NCI-H146 treated with DMSO at 0.1 percent for 48 hours (cell line): ENCODE results near the gene LTBP3.

Source experiments
- DNase-seq: peaks from one replicate; lab custom pipeline; 2025; ENCODE audit not compliant: unreplicated experiment; lab: John Stamatoyannopoulos, UW

Gene LTBP3

DNA sequence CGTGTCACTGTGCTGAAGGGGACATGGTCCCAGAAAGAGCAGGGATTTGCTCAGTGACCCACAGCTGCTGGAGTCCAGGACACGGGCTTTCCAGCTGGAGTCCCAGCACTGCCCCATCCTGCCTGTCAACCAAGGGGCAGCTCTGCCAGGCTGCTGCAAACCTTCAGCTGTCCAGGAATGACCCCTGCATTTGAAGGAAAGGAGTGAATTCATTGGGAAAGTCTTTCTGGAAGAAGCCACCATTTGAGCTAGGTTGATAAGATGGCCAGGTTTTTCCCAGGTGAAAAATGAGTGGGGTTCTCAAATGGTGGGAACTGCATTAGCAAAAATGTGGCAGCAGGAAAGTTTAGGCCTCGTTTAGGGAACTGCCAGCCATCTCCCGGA is 28.1 kb upstream of the LTBP3 start:
- DNase-seq, result no peak

DNA sequence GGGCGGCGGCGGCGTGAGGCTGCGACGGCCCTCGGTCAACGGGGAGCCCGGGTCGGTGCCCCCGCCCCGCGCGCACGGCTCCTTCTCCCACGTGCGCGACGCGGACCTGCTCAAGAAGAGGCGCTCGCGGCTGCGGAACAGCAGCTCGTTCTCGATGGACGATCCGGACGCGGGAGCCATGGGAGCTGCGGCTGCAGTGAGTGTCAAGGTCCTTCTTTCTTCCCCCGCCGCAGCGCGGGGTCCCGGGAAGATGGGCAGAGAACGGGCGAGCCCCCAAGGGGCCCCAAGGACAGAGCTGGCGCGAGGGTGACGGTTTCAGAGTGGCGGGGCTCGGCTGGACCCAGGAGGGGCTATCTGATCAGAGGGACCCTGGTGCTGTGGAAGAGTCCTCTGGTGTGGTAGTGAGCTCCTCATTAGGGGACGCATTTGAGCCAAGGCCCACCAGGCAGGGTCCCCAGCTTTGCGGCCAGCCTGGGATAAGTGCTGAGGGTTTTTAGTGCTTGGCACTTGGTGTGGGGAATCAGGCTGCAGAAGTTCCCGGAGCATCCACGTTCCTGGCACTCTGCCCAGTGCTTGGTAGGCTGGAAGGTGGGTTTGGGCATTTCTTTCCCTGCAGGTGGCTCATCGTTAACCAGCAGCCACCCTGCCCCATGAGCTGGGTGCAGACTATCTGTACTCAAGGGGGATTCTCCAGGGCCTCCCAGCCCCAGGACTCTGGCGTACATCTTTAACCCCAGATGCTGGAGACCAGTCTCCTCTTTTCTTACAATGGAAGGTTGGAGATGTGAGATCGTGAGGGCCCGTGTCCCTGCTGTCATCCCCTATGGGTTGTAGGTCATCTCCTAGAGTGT is 27.5 kb upstream of the LTBP3 start:
- DNase-seq, result no peak

DNA sequence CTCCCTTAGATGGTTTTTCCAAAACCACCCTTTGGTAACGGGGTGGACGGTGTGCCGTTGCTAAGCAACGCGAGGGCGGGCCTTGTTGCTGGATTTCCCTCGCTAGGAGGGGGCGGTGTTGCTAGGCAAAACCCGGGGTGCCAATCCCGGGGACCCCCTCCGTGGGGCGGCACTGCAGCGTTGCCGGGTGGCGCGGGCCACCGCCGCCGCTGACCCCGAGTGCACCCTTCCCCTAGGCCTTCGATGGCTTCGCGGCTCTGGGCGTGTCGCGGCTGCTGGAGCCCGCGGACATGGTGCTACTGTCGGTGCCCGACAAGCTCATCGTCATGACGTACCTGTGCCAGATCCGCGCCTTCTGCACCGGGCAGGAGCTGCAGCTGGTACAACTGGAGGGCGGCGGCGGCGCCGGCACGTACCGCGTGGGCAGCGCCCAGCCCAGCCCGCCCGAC is 26.6 kb upstream of the LTBP3 start:
- DNase-seq, result no peak

DNA sequence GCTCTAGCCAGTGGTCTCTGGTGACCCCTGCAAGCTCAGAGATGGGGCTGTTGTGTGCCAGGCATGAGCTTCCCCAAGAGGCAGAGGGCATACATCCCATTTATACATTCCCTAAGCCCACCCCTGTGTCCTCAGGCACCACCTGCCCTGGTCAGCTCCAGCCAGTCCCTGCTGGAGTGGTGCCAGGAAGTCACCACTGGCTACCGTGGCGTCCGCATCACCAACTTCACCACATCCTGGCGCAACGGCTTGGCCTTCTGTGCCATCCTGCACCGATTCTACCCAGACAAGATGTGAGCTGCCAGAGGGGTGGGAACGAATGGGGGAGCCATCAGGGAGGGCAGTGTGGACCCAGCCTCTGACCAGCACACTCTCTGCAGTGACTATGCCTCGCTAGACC is 25.9 kb upstream of the LTBP3 start:
- no peak for DNase-seq

DNA sequence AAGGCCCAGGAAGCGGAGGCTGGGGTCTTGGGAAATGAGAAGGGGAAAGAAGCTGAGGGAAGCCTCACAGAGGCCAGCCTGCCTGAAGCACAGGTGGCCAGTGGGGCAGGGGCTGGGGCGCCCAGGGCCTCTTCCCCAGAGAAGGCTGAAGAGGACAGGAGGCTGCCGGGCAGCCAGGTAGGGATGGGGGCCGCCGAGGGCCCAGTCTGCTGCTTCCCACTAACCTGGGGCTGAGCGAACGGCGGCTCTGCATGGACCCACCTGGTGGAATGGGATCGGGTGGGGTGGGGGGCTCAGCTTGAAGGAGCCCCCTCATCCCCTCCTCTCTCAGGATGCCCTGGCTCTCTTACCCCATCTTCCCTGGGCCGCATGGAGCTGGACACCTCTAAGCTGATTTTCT is 25.4 kb upstream of the LTBP3 start:
- no peak for DNase-seq

DNA sequence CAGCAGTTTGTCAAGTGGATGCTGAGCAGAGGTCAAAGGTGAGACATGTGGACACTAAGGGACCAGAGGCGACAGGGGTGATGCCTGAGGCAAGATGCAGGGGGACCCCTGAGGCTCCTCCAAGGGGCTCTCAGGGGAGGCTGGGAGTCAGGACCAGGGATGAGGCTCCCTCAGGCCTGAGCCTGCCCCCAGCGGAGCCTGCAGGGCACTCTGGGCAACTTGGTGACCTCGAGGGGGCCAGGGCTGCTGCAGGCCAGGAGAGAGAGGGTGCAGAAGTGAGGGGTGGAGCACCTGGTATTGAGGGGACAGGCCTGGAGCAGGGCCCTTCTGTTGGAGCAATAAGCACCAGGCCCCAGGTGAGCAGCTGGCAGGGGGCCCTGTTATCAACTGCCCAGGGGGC is 23.8 kb upstream of the LTBP3 start:
- DNase-seq, result no peak

DNA sequence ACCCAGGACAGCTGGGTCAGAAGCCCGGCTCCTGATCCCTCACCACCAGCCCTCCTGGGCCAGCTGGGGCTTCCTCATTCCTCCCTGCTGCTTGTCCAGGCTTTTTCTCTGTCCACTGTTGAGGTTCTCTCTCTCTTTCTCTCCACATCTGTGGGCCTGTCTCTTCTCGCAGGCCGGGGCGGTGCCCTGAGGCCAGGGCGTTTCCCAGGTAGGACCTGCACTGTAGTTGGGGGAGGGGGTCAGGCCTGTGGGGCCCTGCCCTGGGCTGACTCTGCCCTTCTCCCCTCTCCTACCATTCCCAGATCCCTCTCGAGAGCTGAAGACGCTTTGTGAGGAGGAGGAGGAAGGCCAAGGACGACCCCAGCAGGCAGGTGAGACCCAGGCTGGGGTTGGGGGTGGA is 22.6 kb upstream of the LTBP3 start:
- DNase-seq, result no peak

DNA sequence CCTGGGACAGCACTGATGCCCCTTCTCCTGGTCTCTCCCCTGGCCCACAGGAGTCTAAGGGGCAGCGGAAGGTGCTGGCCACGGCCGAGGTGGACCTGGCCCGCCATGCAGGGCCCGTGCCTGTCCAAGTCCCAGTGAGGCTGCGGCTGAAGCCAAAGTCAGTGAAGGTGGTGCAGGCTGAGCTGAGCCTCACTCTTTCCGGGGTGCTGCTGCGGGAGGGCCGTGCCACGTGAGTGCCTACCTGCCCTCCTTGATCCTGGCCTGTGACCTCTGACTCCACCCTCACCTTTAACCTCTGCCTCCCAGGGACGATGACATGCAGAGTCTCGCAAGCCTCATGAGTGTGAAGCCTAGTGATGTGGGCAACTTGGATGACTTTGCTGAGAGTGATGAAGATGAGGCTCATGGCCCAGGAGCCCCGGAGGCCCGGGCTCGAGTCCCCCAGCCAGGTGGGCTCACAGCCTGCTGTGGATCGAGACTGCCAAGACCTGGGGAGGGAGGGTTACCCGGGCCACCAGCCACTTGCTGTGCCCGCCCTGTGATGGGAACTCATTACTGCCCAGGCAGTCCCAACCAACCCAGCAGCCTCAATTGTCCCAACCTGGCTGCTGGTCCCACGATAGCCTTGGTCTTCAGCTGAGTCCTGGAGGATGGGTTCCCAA is 22.0 kb upstream of the LTBP3 start:
- DNase-seq, result no peak

DNA sequence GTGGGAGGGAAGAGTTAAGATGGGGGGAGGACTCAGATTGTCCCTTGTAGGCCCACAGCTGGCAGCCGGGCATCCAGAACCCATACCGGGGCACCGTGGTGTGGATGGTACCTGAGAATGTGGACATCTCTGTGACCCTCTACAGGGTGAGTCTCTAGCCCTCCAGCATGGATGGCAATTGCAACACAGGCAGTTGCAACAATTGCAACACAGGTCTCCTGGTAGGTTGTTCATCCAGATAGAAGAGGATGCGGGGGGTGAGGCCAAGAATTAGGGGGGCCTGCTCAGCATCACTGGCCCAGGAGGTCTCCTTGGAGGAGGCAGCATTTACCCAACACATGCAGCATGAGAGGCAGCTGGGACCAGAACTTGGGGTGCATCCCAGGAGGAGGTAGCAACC is 21.1 kb upstream of the LTBP3 start:
- DNase-seq, result no peak

DNA sequence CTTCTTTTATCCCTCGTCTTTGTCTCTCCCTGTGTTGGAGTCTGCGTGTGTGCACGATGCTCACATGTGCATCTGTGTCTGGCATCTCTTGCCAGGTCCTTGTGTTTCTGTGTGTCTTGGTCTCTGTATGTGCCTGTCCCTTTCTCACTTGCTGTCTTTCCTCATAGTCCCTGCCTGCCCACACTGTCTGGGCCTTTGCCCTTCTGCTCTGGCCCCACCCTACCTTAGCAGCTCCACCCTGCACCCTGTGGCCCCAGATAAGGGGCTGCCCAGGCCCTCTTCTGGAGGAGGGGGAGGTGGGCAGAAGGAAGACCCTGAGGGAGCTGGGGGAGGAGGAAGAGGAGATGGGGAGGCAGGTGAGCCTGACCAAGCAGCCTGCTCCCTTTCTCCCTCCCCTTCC is 20.5 kb upstream of the LTBP3 start:
- no peak for DNase-seq

DNA sequence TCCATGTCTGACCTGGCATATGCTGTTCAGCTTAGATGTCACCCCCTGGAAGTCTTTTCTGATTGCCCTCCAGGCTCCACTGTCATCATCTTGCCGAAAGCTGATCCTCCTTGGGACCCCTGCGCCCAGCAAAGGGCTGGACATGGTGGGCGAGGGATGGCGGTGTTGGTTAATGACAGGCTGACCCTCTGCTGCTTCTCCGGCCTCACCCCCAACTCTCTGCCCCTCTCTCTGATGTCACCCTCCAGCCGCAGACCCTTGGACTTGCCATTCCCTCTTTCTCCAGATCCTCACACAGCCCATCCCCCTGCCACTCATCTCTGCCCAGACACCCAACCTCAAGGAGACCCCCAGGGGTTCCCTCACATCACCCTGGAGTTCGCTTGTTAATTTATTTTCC is 20.0 kb upstream of the LTBP3 start:
- no peak for DNase-seq

DNA sequence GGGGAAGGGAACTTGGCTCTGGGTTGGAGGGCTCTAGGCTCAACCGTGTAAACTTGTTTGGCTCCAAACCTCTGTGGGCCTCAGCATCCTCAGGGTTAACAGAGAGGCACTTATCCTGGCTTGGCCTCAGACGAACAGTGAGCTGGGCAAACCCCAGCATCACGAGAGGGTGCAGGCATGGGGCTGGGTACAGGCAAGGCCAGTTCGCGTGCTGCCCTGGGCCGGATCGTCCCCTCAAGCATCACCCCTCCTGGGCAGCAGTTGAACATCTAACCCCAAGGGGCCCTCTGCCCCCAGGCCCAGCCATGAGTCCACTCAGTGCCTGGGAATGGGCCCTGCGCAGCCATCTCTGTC is 19.6 kb upstream of the LTBP3 start:
- no peak for DNase-seq

DNA sequence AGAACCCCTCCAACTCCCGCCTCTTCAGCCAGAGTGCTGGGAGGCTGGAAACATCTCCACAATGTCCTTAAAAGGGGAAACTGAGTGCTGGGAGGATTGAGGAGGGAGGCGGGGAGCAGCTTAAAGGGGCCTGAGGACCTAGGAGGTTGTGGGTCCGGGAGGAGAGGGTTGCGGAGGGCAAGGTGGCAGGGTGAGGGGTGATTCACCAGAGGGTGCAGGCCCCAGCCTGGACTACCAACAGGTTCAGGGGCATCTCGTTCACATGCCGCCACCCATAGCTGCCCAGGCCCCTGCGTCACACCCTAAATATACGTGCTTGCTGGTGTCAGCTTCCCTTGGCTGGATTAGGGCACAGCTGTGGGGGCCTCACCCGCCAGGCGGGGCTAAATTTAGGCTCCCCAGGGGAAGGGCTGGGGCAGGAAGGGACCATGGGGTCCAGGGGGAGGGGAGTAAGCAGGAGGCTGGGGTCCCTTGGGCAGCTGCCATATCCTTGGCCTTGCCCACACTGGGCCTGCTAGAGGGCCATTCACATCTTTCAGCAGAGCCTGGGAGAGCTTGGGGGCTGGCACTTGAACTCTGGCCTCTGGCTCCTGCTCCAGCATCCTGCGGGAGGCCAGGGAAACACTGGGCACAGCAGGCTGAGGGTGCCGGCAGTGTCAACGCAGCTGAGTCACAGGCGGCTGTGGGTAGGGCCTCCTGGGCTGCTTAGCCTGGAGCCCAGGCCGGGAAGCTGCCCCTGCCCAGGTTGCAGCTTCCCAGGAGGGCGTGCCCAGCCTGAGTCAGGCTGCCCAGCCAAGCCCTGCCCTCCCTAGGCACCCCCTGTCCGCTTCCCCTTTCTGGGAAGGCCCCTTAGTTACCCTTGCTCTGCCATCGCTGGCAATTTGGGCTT is 19.0 kb upstream of the LTBP3 start:
- DNase-seq, result no peak

DNA sequence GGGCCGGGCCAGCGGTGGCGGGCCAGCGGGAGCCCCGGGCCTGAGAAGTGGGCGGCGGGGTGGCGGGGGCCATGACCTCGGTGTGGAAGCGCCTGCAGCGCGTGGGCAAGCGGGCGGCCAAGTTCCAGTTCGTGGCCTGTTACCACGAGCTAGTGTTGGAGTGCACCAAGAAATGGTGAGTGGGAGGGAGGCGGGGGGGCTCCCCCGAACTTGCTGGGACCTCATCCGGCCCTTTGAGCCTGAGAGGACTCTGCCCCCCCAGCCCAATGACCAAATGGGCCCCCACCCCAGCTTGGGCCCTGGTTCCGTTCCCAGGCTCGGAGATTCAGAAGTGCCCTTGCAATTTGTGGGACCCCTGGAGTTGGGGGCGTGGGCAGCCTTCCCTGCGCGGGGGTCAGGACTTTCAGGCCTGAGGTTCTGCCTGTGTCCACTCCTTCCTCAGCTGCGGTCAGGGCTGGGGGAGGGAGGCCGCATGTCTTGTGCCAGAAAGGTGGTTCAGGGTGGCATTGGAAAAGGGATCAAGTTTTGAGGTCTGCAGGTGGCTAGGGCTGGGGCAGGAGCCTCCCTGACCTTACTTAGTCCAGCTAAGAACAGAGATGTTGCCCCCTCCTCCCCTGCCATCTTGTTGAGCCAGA is 18.2 kb upstream of the LTBP3 start:
- no peak for DNase-seq

DNA sequence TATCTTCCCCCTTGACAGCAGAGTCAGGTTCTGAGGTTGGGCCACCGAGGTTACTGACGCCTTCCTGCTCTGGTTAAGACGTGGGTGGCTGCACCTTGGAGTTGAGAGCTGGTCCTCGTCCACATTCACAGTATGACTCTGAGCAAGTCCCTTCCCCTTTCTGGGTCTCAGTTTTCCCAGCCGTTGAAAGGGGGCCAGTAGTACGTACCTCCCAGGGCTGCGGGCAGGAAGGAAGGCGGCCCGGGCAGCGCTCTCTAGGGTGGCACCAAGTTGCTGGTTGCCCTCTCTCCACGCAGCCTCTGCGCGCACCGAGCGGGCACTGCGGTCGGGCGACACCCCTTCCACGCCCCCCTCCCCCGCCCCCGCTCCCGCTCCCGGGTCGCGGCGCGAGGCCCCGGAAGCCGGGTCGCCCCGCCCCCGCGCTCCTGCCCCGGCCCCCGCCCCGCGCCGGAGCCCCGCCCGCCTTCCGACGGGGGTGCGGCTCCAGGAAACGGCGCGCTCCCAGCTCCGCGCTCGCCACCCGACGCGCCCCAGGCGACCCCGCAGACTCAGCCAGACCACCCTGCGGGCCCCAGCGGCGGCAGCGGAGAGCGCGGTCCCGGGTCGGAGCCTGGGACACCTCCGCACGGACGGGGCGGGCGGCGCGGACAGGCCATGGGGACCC is 17.5 kb upstream of the LTBP3 start, which contains the start of gene EHBP1L1:
TSS of gene EHBP1L1 (plus strand) at position 486 of the 664 bp plus-strand sequence. CDS start 250 bp downstream, outside the sequence.
- peak; percentile 53 for DNase-seq

DNA sequence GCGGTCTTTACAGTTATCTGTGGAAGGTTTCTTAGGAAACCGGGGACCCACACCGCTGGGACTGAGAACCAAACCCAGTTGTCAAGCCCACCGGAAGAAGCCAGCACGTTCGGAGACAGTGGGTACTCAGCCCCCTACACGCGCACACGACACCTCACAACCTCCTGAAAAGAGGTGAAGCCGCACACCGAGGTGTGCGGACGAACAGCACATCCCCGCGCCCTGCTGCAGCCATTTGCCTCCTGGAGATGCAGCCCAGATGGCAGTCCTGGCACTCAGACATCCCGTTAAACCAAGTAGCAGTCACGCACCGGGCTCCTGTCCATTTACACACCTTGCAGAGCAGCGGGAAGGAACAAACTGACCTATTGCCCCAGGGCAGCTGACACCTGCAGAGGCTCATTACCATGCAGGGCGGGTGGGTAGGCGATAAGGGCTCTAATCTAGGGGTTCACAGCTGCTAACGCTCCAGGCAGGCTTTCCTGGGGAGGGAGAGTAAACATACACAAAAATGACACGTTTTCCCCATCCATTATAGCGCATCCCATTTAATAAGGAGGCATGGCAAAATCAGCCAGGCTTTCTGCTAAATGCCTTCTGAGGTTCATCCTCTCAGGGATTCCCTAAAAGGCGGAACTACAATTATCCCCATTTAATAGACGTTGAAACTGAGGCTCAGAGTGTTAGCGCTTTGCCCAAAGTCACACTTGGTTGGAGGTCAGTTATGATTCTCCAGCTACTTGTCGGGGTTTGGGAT is 16.8 kb upstream of the LTBP3 start:
- peak; percentile 94 for DNase-seq

DNA sequence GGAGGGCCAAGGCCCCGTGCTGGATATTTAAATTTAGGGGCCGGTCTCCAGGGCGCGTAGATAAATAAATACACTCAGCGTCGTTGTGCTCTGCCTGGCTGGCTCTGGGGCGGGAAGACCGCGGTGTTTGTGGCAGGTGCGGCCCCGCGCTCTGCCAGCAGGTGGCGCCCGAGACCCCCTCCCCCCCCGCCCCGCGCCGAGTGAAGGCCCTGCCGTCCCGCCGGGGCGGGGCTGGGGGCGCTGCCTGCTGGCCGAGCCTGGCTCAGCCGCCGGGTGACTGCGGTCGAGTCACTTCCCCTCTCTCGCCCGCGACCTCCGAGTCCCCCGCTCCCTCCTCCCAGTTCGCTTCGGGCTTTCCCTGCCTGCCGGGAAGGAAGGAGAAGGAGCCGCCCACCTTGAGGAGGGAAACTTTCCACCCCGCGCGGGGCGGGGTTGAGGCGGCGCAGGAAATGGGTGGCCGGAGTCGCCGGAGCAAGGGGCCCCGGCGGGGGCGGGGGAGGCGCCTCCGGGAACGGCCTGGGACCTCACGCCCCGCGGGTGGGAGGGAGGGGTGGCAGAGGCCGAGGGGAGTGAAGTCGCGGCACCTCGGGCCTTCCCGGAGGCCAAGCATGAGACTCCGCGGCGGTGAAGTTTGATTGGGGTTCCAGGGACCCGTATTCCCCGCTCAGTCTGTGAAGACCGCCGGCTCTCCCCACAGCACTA is 16.1 kb upstream of the LTBP3 start:
- DNase-seq, result peak; percentile 66

DNA sequence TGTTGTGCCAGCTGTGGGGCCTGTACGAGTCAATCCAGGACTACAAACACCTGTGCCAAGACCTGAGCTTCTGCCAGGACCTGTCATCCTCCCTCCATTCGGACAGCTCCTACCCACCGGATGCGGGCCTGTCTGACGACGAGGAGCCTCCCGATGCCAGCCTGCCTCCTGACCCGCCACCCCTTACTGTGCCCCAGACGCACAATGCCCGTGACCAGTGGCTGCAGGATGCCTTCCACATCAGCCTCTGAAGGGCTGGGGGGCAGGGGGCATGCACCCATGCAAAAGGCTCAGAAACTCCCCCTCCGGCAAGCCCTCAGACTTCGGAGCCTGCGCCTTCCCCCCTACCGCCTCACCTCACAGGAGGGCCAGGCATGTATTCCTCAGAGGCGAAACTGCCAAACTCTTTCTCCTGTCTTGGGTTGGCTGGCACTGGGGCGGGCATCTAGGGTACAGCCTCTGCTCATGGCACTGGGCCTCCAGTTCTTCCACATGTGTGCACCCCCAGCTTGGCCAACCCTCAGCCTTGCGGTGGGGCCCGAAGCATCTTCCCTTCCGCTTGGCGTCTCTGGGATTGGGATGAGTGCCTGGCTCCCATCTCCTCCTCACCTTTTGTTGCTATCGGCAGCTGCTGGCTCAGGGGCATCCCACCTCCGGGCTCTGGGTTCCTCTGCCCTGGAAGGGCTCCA is 15.4 kb upstream of the LTBP3 start:
- no peak for DNase-seq
